Keratinocyte (primary cell): ENCODE measurements around the gene CDHR2. TPM values are rescaled to one million over a fixed set of nuclear protein-coding genes. Genes with fewer than 3 reads are reported as not detected.
"Not testable (repeated sequence)": the region's sequence is repeated elsewhere in the genome, so short reads cannot be mapped to it uniquely, and the experiment has no call there.

Experiments
- DNase-seq: peaks from one replicate; pipeline ENCODE4 v3.0.0-alpha.2; 2011; ENCODE audit warnings: low read depth, missing footprints, low spot score
- FAIRE-seq: peaks from 2 replicates; lab custom pipeline; 2011; peaks lifted over from hg19 to GRCh38; lab: Jason Lieb, UNC
- H2AFZ ChIP-seq: 2 replicates; pipeline ENCODE4 v1.6.0; 2012; ENCODE audit warnings: low read length, control low read depth, inconsistent platforms; ENCODE audit not compliant: control insufficient read depth
- H3K27ac ChIP-seq: 2 replicates; pipeline ENCODE4 v1.5.1; 2011; ENCODE audit warnings: low read length; ENCODE audit not compliant: control insufficient read depth, insufficient read depth
- H3K27me3 ChIP-seq: 3 replicates; pipeline ENCODE4 v1.6.0; 2011; ENCODE audit warnings: low read length; ENCODE audit not compliant: control insufficient read depth, insufficient read depth; ENCODE audit errors: extremely low read depth
- H3K36me3 ChIP-seq, 2 experiments: 2 replicates in 1 of 2; 3 replicates in 1 of 2; pipeline ENCODE4 v1.5.1; 2011; ENCODE audit warnings: low read length in 2 of 2, mild to moderate bottlenecking in 1 of 2; ENCODE audit not compliant: control insufficient read depth in 2 of 2, insufficient read depth in 2 of 2; ENCODE audit errors: extremely low read depth in 1 of 2
- H3K4me1 ChIP-seq: 3 replicates; pipeline ENCODE4 v1.5.1; 2011; ENCODE audit warnings: low read length; ENCODE audit not compliant: control insufficient read depth, insufficient read depth; ENCODE audit errors: extremely low read depth
- H3K4me2 ChIP-seq: 3 replicates; pipeline ENCODE4 v1.6.0; 2011; ENCODE audit warnings: low read depth, low read length; ENCODE audit not compliant: control insufficient read depth, insufficient read depth; ENCODE audit errors: extremely low read depth
- H3K4me3 ChIP-seq, 3 experiments: fragments of 200-600 bp in 1 of 3; sonication (generic) in 1 of 3; 2 replicates in 2 of 3; 3 replicates in 1 of 3; pipeline ENCODE4 v1.5.1; 2011 to 2016; ENCODE audit warnings: low read length in 3 of 3, mild to moderate bottlenecking in 3 of 3, control low read depth in 2 of 3, inconsistent platforms in 1 of 3, low read depth in 1 of 3, mixed read lengths in 1 of 3, mixed run types in 1 of 3, moderate library complexity in 1 of 3; ENCODE audit not compliant: control insufficient read depth in 2 of 3, insufficient read depth in 2 of 3; ENCODE audit errors: extremely low read depth in 1 of 3
- H3K79me2 ChIP-seq: 2 replicates; pipeline ENCODE4 v1.6.0; 2012; ENCODE audit warnings: low read length; ENCODE audit not compliant: control insufficient read depth, insufficient read depth
- H3K9ac ChIP-seq: 3 replicates; pipeline ENCODE4 v1.6.0; 2011; ENCODE audit warnings: low read length; ENCODE audit not compliant: control insufficient read depth, insufficient read depth; ENCODE audit errors: extremely low read depth
- H3K9me1 ChIP-seq: 3 replicates; pipeline ENCODE4 v1.6.0; 2011; ENCODE audit warnings: low read length; ENCODE audit not compliant: control insufficient read depth, insufficient read depth; ENCODE audit errors: extremely low read depth
- H3K9me3 ChIP-seq: 2 replicates; pipeline ENCODE4 v1.5.1; 2012; ENCODE audit warnings: low read depth, low read length; ENCODE audit not compliant: control insufficient read depth
- H4K20me1 ChIP-seq: 3 replicates; pipeline ENCODE4 v1.6.0; 2011; ENCODE audit warnings: low read length; ENCODE audit not compliant: control insufficient read depth, insufficient read depth; ENCODE audit errors: extremely low read depth
- EZH2 ChIP-seq: IDR thresholded peaks from one replicate; pipeline ENCODE4 v1.6.1; 2012; ENCODE audit warnings: inconsistent platforms, mild to moderate bottlenecking, low read length, moderate library complexity
- dilution Hi-C: fragments of 300-500 bp; cut with MboI; formaldehyde crosslinking; loops from one replicate; pipeline ENCODE4 v1.7.0; 2020; ENCODE audit warnings: low sequenced_read_pairs; ENCODE audit not compliant: extremely low pct_ligation_motif_present
- polyA plus RNA-seq, 5 experiments: library from polyadenylated mRNA; depleted of rRNA in 3 of 5; stranded (reverse) in 3 of 5; stranded (forward) in 1 of 5; unstranded in 1 of 5; fragments of >200 nt; gene quantifications; 1 replicate in 1 of 5; 2 replicates in 3 of 5; 3 replicates in 1 of 5; pipeline versions ENCODE4 v1.2.1 to v1.2.3, GENCODE V29; 2011 to 2012; ENCODE audit warnings: missing spikeins in 2 of 5, low read depth in 1 of 5, low replicate concordance in 1 of 5
- TF ChIP-seq, protein P1 (sequence below), 3 experiments: IDR thresholded peaks in 1 of 3; conservative IDR thresholded peaks in 1 of 3; optimal IDR thresholded peaks in 1 of 3; 2 replicates in 2 of 3; 3 replicates in 1 of 3; pipeline versions ENCODE3 to v1.5.1; 2011; ENCODE audit warnings: low read length in 3 of 3, mild to moderate bottlenecking in 3 of 3, moderate library complexity in 2 of 3, control low read depth in 1 of 3, inconsistent platforms in 1 of 3; ENCODE audit not compliant: insufficient read depth in 2 of 3; ENCODE audit errors: extremely low read depth in 1 of 3

The CDHR2 gene
- polyA plus RNA-seq, 1 donor (not counting 4 experiments of a cell fraction or from before 2014, with no cell fraction given), result not detected

DNA sequence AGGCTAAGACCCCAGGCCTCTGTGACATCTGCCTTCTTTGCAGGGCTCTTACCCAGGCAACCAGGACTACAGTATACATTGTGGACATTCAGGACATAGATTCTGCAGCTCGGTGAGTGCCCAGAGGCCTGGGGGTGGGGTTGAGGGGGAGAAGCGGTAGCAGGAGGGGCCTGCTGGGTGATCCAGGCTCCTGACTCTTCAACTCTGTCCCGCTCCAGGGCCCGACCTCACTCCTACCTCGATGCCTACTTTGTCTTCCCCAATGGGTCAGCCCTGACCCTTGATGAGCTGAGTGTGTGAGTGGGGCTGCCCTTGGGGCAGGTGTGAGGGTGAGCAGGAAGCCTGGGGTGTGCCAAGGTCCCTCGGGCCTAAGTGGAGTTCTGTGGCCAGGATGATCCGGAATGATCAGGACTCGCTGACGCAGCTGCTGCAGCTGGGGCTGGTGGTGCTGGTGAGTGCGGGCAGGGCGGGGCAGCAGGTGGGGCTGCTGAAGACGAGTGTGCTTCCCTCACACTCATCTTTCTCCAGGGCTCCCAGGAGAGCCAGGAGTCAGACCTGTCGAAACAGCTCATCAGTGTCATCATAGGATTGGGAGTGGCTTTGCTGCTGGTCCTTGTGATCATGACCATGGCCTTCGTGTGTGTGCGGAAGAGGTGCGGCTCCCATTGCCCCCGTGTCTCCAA, 41.0 kb downstream of the CDHR2 start:
- FAIRE-seq, result no peak
- no peak for DNase-seq

GRCh38 chr5:176591667-176592066, 42.5 kb downstream of the CDHR2 start:
- H3K27me3 ChIP-seq, H3K4me3 ChIP-seq, H3K9me3 ChIP-seq, H3K27ac ChIP-seq, H2AFZ ChIP-seq, H3K36me3 ChIP-seq, H3K9ac ChIP-seq, H3K4me2 ChIP-seq, H3K4me1 ChIP-seq, H4K20me1 ChIP-seq, H3K9me1 ChIP-seq, dilution Hi-C loops, FAIRE-seq, H3K79me2 ChIP-seq, DNase-seq: not testable (repeated sequence)

More for the DNA sequence above, 41.0 kb downstream of the CDHR2 start:
- Histone ChIP-seq H3K4me2 (no peak overlapping the region), H3K9me1 (no peaks in the 10 kb centered on the region), H3K27me3 (no peaks in the 10 kb centered on the region), H3K4me3 (no peak overlapping the region), H2AFZ (no peak overlapping the region), H3K79me2 (no peaks in the 10 kb centered on the region), H4K20me1 (no peaks in the 10 kb centered on the region), H3K4me1 (peaks cover 8% of the 10 kb centered on the region), H3K9me3 (peaks cover 6% of the 10 kb centered on the region), H3K36me3 (no peaks in the 10 kb centered on the region), H3K9ac (no peak overlapping the region), H3K27ac (no peak overlapping the region)
- dilution Hi-C loops, result no loop called here
- TF ChIP-seq EZH2, result no peak
- TF ChIP-seq, protein P1, sequence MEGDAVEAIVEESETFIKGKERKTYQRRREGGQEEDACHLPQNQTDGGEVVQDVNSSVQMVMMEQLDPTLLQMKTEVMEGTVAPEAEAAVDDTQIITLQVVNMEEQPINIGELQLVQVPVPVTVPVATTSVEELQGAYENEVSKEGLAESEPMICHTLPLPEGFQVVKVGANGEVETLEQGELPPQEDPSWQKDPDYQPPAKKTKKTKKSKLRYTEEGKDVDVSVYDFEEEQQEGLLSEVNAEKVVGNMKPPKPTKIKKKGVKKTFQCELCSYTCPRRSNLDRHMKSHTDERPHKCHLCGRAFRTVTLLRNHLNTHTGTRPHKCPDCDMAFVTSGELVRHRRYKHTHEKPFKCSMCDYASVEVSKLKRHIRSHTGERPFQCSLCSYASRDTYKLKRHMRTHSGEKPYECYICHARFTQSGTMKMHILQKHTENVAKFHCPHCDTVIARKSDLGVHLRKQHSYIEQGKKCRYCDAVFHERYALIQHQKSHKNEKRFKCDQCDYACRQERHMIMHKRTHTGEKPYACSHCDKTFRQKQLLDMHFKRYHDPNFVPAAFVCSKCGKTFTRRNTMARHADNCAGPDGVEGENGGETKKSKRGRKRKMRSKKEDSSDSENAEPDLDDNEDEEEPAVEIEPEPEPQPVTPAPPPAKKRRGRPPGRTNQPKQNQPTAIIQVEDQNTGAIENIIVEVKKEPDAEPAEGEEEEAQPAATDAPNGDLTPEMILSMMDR (optimal IDR thresholded peaks at IDR 0.05 in 1 of 3, IDR thresholded peaks at IDR 0.05 in 1 of 3, conservative IDR thresholded peaks at IDR 0.05 in 1 of 3; ENCODE audit: extremely low read depth in 1 of 3, insufficient read depth in 2 of 3, low read length in 3 of 3), result no peak

DNA sequence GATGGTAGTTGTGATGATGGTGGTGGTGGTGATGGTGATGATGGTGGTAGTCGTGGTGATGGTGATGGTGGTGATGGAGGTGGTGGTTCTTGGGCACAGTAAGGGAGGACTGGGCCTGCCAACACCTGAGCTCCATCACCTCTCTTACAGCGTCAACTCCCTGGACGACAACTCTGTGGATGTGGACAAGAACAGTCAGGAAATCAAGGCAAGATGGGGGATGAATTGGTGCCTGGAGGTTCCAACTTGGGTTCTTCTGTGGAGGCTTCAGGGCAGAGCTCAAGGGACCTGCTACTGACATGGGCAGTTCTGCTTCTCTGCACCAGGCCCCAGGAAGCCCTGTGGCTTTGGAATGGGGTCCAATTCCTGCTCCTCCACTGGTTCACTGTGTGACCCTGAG, 43.4 kb downstream of the CDHR2 start:
- Histone ChIP-seq H3K79me2 (no peaks in the 10 kb centered on the region), H3K27ac (no peak overlapping the region), H3K36me3 (peaks cover 0 to under 1% of the 10 kb centered on the region in 2 experiments), H3K4me3 (no peak overlapping the region), H4K20me1 (no peaks in the 10 kb centered on the region), H3K9ac (no peak overlapping the region), H3K4me1 (peaks cover 8% of the 10 kb centered on the region), H3K4me2 (no peak overlapping the region), H3K27me3 (no peaks in the 10 kb centered on the region), H3K9me3 (peaks cover 6% of the 10 kb centered on the region), H2AFZ (no peak overlapping the region), H3K9me1 (no peaks in the 10 kb centered on the region)
- dilution Hi-C loops, result no loop called here
- DNase-seq (no peak), FAIRE-seq (no peak)
- no peak for TF ChIP-seq EZH2
- TF ChIP-seq, protein P1 (optimal IDR thresholded peaks at IDR 0.05 in 1 of 3, IDR thresholded peaks at IDR 0.05 in 1 of 3, conservative IDR thresholded peaks at IDR 0.05 in 1 of 3; ENCODE audit: extremely low read depth in 1 of 3, insufficient read depth in 2 of 3, low read length in 3 of 3), result no peak
